ENCODE measurements around the gene ETV3L.

ETV3L gene

DNA sequence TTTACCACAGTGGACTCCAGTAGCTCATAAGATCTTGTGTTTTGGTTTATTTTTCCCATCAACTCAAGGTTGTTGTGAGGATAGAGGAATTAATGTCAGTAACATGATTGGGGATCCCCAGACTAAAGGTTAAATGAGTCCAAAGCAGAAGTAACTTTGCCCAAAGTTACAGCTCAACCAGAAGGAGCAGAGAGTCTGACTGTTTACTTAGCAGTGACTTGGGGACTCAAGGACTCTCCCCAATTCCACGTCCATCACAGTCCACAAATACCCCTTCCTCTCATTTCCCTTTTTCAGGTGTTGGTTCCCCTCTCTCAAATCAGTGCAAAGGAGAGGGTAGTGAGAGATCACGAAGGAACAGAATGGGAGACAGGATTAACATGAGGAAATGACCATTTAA, 42.6 kb upstream of the ETV3L start:
- no peak overlapping the region for H3K27ac ChIP-seq

DNA sequence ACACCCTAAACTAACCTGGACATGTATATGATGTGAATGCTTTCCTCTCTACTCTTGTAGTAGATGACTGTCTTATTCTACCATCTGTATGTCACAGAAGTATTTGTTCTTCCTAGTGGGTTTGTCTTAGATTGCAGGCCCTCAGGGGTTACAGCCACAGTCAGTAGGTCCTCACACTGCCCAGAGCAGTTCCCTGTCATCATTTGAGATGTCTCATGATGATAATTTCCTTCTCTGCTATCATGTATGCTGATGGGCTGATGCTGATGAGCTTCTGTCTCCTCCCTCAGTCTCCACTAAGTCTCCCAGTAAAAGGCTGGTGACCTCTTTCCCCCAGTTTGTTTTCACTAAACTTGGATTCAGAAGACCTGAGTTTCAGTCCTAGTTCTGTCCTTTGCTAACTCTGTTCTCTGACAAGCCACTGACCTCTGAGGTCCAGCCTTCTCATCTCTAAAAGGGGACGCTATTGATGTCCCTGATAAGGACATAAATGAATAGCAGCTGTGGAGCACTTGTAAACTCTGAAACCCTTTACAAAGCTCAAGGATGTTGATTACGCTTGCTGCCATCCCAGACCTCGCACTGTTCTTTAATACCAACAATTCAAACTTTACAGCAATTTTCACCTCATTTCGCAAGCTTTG, 41.7 kb upstream of the ETV3L start:
- no peak for TF ChIP-seq ZFX (IDR thresholded peaks at IDR 0.05)
- TF ChIP-seq, protein P1, sequence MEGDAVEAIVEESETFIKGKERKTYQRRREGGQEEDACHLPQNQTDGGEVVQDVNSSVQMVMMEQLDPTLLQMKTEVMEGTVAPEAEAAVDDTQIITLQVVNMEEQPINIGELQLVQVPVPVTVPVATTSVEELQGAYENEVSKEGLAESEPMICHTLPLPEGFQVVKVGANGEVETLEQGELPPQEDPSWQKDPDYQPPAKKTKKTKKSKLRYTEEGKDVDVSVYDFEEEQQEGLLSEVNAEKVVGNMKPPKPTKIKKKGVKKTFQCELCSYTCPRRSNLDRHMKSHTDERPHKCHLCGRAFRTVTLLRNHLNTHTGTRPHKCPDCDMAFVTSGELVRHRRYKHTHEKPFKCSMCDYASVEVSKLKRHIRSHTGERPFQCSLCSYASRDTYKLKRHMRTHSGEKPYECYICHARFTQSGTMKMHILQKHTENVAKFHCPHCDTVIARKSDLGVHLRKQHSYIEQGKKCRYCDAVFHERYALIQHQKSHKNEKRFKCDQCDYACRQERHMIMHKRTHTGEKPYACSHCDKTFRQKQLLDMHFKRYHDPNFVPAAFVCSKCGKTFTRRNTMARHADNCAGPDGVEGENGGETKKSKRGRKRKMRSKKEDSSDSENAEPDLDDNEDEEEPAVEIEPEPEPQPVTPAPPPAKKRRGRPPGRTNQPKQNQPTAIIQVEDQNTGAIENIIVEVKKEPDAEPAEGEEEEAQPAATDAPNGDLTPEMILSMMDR (conservative IDR thresholded peaks at IDR 0.05): no peak
- H3K27ac ChIP-seq: no peak overlapping the region

More for the DNA sequence above, 42.6 kb upstream of the ETV3L start:
- no peak for TF ChIP-seq ZFX (IDR thresholded peaks at IDR 0.05)
- TF ChIP-seq, protein P1 (conservative IDR thresholded peaks at IDR 0.05): no peak

DNA sequence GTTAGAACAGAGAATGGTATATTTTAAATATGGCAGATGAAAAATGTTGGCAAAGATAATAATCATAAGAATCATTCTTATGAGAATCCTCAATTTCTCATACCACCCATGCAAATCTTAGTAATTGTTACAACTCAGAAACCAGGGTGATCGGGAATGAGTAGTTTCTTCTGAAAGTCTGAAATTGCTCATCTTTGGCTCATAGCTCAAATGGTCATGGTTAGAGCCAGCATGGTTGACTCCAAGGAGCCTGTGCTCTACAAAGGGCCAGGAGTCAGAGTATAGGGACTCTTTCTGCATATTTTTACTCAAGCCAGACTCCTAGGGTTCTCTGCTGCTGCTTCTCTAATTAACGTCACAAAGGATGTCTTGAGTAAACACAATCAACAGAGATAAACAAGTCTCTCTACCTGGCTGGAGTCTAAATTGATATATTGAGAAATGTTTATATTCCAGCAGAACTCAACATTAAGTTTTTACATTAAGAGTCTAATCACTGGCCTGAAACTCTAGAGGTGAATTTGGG, 40.5 kb upstream of the ETV3L start:
- H3K27ac ChIP-seq: no peak overlapping the region
- no peak for TF ChIP-seq ZFX (IDR thresholded peaks at IDR 0.05)
- TF ChIP-seq, protein P1 (conservative IDR thresholded peaks at IDR 0.05): no peak

DNA sequence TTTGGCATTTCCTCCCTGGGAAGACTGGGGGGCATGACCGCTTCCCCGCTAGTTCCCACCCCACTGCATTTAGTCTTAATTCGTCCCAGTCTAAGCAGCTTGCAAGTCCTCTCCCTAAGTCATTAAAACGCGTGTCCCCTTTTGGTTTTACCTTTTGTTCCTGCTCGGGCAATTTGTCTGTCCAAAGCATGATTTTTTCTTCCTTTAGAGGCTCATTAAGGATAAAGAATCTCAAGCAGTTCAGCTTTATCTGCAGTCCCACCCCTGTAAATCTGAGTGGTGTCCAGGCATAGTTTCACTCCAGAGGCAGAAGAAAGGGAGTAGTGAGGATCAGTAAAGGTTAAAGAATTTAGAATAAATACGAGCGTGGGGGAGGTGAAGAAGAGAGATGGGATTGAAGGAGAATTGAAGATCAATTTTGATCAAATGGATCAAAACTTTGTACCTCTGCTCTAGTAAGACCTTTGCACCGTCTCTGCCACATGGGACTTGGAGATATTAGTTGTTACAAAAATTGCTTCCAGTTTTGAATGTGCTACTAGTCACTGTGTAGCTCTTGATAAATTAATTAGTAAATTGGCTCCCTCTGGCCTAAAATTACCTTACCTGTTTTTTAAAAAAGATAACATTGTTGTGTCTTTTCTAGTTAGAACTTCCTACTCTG, 39.6 kb upstream of the ETV3L start:
- H3K27ac ChIP-seq: peak overlapping the region; percentile 86
- no peak for TF ChIP-seq ZFX (IDR thresholded peaks at IDR 0.05)
- TF ChIP-seq, protein P1 (conservative IDR thresholded peaks at IDR 0.05): no peak

DNA sequence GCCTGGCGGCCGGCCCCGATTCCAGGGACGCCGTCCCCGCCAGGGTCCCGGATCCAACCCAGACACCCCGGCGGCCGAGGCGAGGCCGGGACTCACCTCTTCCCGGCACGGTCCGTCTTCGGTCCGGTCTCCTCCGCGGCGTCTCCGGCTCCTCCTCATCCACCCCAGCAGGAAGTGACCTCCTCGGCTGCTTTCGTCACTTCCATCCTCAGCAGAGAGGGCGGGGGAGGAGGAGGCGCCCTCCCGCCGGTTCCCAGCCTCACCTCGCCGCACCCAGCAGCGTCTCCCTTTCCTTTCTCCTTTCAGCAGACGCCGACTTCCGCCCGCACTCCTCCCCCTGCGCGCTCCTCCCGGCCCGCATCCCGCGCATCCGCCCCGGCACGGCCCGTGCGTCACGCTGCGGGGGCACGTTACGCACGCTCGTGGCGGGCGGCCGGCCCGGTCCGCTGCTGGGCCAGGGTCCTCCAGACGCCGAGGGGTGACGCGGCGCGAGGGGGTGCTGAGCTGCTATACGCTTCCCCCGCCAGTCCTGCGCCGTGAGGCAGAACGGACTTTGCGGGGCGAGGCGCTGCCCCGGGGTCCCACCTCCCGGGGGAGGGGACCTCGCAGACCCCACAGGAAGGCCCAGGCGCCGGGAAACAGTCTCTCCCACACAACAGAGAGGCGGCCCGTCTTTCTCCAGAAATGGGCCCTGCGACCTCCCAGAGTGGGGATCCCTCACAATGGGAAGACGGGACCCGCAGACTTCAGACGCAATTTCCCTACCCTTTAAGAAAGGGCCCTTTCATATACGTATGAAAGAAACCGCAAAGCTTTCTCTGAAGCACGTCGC, 38.8 kb upstream of the ETV3L start, which contains the start of gene ETV3:
ETV3 (minus strand) TSS at position 176 of the 832 bp plus-strand sequence. CDS start 2,043 bp downstream, outside the sequence.
- H3K27ac ChIP-seq: peak within 1 kb of the TSS; percentile 86

DNA sequence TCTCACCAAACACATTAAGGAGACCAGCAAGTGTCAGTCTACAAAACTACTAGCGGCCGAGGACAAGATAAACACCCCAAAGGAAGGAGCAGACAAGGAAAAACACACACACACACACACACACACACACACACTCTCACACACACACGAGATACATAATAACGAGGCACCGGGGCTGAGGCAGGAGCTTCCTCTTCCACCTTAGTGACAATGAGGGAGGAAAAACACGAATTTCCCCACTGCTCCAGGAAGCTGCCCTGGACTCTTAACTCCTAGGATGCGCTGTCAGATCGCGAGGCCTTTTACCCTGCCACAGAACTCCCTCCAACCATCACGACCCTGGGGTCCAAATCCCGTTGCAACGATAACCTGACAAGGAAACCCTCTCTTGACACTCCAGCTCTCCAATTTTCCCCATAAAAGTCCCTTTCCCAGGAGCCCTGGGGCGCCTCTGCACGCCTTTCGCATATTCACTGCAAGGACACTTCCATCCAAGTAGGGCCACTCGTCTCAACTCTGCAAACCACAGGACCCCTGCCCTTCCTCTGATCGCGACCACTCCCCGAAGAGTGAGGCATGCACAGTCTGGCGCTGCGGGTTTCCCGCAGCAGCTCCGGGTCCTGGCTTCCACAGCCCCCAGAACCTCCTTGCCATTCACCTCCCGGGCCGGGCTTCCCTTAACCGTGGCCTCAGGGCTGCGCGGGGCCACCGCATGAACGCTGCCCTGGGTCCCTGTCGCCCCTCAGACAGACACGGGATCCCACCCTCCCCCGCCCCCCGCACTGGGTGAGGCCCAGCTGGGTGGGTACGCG, 38.0 kb upstream of the ETV3L start:
- peak overlapping the region; percentile 86 for H3K27ac ChIP-seq
- TF ChIP-seq ZFX (IDR thresholded peaks at IDR 0.05): no peak
- TF ChIP-seq, protein P1 (conservative IDR thresholded peaks at IDR 0.05): no peak

More for the DNA sequence above, 38.8 kb upstream of the ETV3L start, which contains the start of gene ETV3:
- TF ChIP-seq, protein P1 (conservative IDR thresholded peaks at IDR 0.05): no peak
- peak; percentile 86 for TF ChIP-seq ZFX (IDR thresholded peaks at IDR 0.05)

All from C4-2B (cell line).